HCT116 (cell line): ENCODE data around the gene AFP. TPM values are rescaled to one million over a fixed set of nuclear protein-coding genes. Genes with fewer than 3 reads are reported as not detected.

ENCODE experiments used
- ATAC-seq: fragments of 200-7000 bp; cut with Tn5 transposase; 2 replicates; pipeline ENCODE4 v1.9.1; 2020; ENCODE audit warnings: mild to moderate bottlenecking, moderate library complexity
- BruUV-seq: library from RNA; stranded (reverse); fragments of 400-500 nt; replicated peaks from 2 replicates; lab custom pipeline; 2021; lab: Mats Ljungman, UMichigan
- CTCF ChIA-PET: fragments of 300-600 bp; sonication (Branson Sonifier 250); formaldehyde crosslinking; loops from one replicate; lab custom pipeline; 2021; ENCODE audit warnings: antibody characterized with exemption; lab: Charles Lee
- POLR2A ChIA-PET: fragments of 300-600, 350-600 bp; sonication (Branson Sonifier 250); formaldehyde crosslinking; loops from one replicate; lab custom pipeline; 2021; ENCODE audit warnings: antibody characterized with exemption; lab: Charles Lee
- RAD21 ChIA-PET, 2 experiments: fragments of 300-600 bp; sonication (Branson Sonifier 250); formaldehyde crosslinking; loops; one replicate each; lab custom pipeline; 2023; ENCODE audit warnings: low total read pairs in 2 of 2; ENCODE audit not compliant: uncharacterized antibody in 2 of 2, unreplicated experiment in 2 of 2, low non-redundant PET in 1 of 2; lab: Charles Lee
- DNase-seq: peaks from one replicate; pipeline ENCODE4 v3.0.0-alpha.2; 2010; ENCODE audit warnings: low read depth, low spot score
- H2AFZ ChIP-seq: fragments of 200-600 bp; shearing (Covaris generic), sonication (generic); 2 replicates; pipeline ENCODE4 v1.6.1; 2017; ENCODE audit warnings: low read depth, mixed run types, mixed read lengths, antibody characterized with exemption, low read length; ENCODE audit not compliant: poor library complexity, severe bottlenecking
- H3K27ac ChIP-seq: 2 replicates; pipeline ENCODE4 v1.5.1; 2012; ENCODE audit warnings: low read depth, low read length
- H3K27me3 ChIP-seq: fragments of 200-600 bp; sonication (generic); 2 replicates; pipeline ENCODE4 v1.6.1; 2016; ENCODE audit warnings: mixed run types, low read length, mixed read lengths; ENCODE audit not compliant: insufficient read depth
- H3K36me3 ChIP-seq, 2 experiments: fragments of 200-500 bp in 1 of 2; fragments of 200-600 bp in 1 of 2; sonication (Bioruptor generic) in 1 of 2; sonication (generic) in 1 of 2; 2 replicates each; pipeline versions ENCODE4 v1.5.1 to v1.6.1; 2014 to 2016; ENCODE audit warnings: low read length in 2 of 2, inconsistent platforms in 1 of 2, mixed read lengths in 1 of 2, mixed run types in 1 of 2; ENCODE audit not compliant: insufficient read depth in 2 of 2, control insufficient read depth in 1 of 2
- H3K4me1 ChIP-seq, 2 experiments: fragments of 200-600 bp in 1 of 2; sonication (generic) in 1 of 2; 2 replicates each; pipeline versions ENCODE4 v1.5.1 to v1.6.1; 2012 to 2017; ENCODE audit warnings: low read length in 2 of 2, inconsistent platforms in 1 of 2, mild to moderate bottlenecking in 1 of 2, mixed read lengths in 1 of 2, mixed run types in 1 of 2, moderate library complexity in 1 of 2; ENCODE audit not compliant: insufficient read depth in 2 of 2, control insufficient read depth in 1 of 2
- H3K4me2 ChIP-seq: fragments of 200-600 bp; sonication (generic); 2 replicates; pipeline ENCODE4 v1.6.1; 2017; ENCODE audit warnings: mixed run types, low read length, mixed read lengths
- H3K4me3 ChIP-seq, 2 experiments: fragments of 200-600 bp in 1 of 2; sonication (generic) in 1 of 2; replicated peaks in 1 of 2; 2 replicates each; pipeline ENCODE4 v1.5.1; 2011 to 2016; ENCODE audit warnings: low read length in 2 of 2, control low read depth in 1 of 2, low read depth in 1 of 2, mild to moderate bottlenecking in 1 of 2, mixed read lengths in 1 of 2, mixed run types in 1 of 2
- H3K79me2 ChIP-seq: fragments of 200-600 bp; sonication (generic); 2 replicates; pipeline ENCODE4 v1.6.1; 2017; ENCODE audit warnings: mild to moderate bottlenecking, mixed run types, low read length, moderate library complexity, mixed read lengths; ENCODE audit not compliant: insufficient read depth
- H3K9ac ChIP-seq: fragments of 200-600 bp; sonication (generic); 2 replicates; pipeline ENCODE4 v1.6.1; 2016; ENCODE audit warnings: low read length, mixed read lengths
- H3K9me2 ChIP-seq: fragments of 200-600 bp; sonication (generic), shearing (Covaris generic); 2 replicates; pipeline ENCODE4 v1.6.1; 2017; ENCODE audit warnings: mixed run types, mild to moderate bottlenecking, moderate library complexity; ENCODE audit not compliant: insufficient read depth
- H3K9me3 ChIP-seq, 2 experiments: fragments of 200-500 bp in 1 of 2; fragments of 200-600 bp in 1 of 2; sonication (Bioruptor generic) in 1 of 2; sonication (generic) in 1 of 2; 2 replicates each; pipeline ENCODE4 v1.6.1; 2014 to 2017; ENCODE audit warnings: low read length in 2 of 2, mixed read lengths in 2 of 2, inconsistent platforms in 1 of 2, low read depth in 1 of 2, mild to moderate bottlenecking in 1 of 2, mixed run types in 1 of 2, moderate library complexity in 1 of 2; ENCODE audit not compliant: control insufficient read depth in 1 of 2, insufficient read depth in 1 of 2
- H4K20me1 ChIP-seq: fragments of 200-600 bp; sonication (generic), shearing (Covaris generic); 2 replicates; pipeline ENCODE4 v1.6.1; 2017; ENCODE audit warnings: mixed run types, mild to moderate bottlenecking, moderate library complexity; ENCODE audit not compliant: insufficient read depth
- ATF3 ChIP-seq: IDR thresholded peaks from 2 replicates; pipeline ENCODE4 v1.6.1; 2012
- CBX3 ChIP-seq: IDR thresholded peaks from 2 replicates; pipeline ENCODE4 v1.6.1; 2012; ENCODE audit warnings: low read depth
- CEBPB ChIP-seq: IDR thresholded peaks from 2 replicates; pipeline ENCODE4 v1.6.1; 2012; ENCODE audit warnings: low read depth
- CTCF ChIP-seq, 3 experiments: fragments of 200-600 bp in 1 of 3; sonication (generic) in 1 of 3; IDR thresholded peaks in 2 of 3; conservative IDR thresholded peaks in 1 of 3; 2 replicates each; pipeline ENCODE4 v1.5.1; 2012 to 2017; ENCODE audit warnings: low read depth in 2 of 3, low read length in 2 of 3, antibody characterized with exemption in 1 of 3, borderline replicate concordance in 1 of 3, control low read depth in 1 of 3, mild to moderate bottlenecking in 1 of 3, mixed read lengths in 1 of 3, mixed run types in 1 of 3, moderate library complexity in 1 of 3; ENCODE audit not compliant: insufficient read depth in 1 of 3
- EGR1 ChIP-seq: IDR thresholded peaks from 2 replicates; pipeline ENCODE4 v1.6.1; 2012; ENCODE audit warnings: low read depth
- ELF1 ChIP-seq: IDR thresholded peaks from 2 replicates; pipeline ENCODE4 v1.6.1; 2012; ENCODE audit warnings: low read depth, borderline replicate concordance
- EZH2 ChIP-seq: fragments of 200-600 bp; sonication (generic); IDR thresholded peaks from 2 replicates; pipeline ENCODE4 v1.6.1; 2017; ENCODE audit warnings: antibody characterized with exemption, mixed run types
- EZH2phosphoT487 ChIP-seq: fragments of 200-600 bp; IDR thresholded peaks from 2 replicates; pipeline ENCODE4 v1.6.1; 2018; ENCODE audit warnings: antibody characterized with exemption, borderline replicate concordance
- FOSL1 ChIP-seq: IDR thresholded peaks from 2 replicates; pipeline ENCODE4 v1.6.1; 2012; ENCODE audit warnings: low read depth
- JUND ChIP-seq: IDR thresholded peaks from 2 replicates; pipeline ENCODE4 v1.6.1; 2012
- MAX ChIP-seq: IDR thresholded peaks from 2 replicates; pipeline ENCODE4 v1.6.1; 2012
- POLR2A ChIP-seq: IDR thresholded peaks from 2 replicates; pipeline ENCODE4 v1.7.0; 2011; ENCODE audit warnings: borderline replicate concordance; ENCODE audit not compliant: insufficient read depth, insufficient read length; ENCODE audit errors: extremely low read depth
- RAD21 ChIP-seq: IDR thresholded peaks from 2 replicates; pipeline ENCODE4 v1.6.1; 2012; ENCODE audit warnings: low read depth, mild to moderate bottlenecking
- SIN3A ChIP-seq: IDR thresholded peaks from 2 replicates; pipeline ENCODE4 v1.6.1; 2012; ENCODE audit warnings: low read depth
- SP1 ChIP-seq: IDR thresholded peaks from 2 replicates; pipeline ENCODE4 v1.6.1; 2012; ENCODE audit warnings: low read depth
- SRF ChIP-seq: IDR thresholded peaks from 2 replicates; pipeline ENCODE4 v1.6.1; 2012; ENCODE audit warnings: low read depth
- TCF7L2 ChIP-seq: IDR thresholded peaks from 2 replicates; pipeline ENCODE4 v1.7.0; 2011; ENCODE audit warnings: borderline replicate concordance, inconsistent platforms; ENCODE audit not compliant: insufficient read depth, insufficient read length; ENCODE audit errors: extremely low read depth
- YY1 ChIP-seq: IDR thresholded peaks from 2 replicates; pipeline ENCODE4 v1.6.1; 2011; ENCODE audit warnings: low read length, low read depth, moderate library complexity, mild to moderate bottlenecking; ENCODE audit not compliant: insufficient replicate concordance; ENCODE audit errors: extremely low read depth
- ZBTB33 ChIP-seq: IDR thresholded peaks from 2 replicates; pipeline ENCODE4 v1.6.1; 2011; ENCODE audit warnings: mild to moderate bottlenecking, low read length, moderate library complexity; ENCODE audit not compliant: insufficient replicate concordance; ENCODE audit errors: extremely low read depth
- ZFX ChIP-seq: fragments of 450-650 bp; IDR thresholded peaks from 2 replicates; pipeline ENCODE4 v1.6.1; 2017
- ZNF274 ChIP-seq: fragments of 200-500 bp; sonication (Bioruptor generic); IDR thresholded peaks from 2 replicates; pipeline ENCODE4 v1.6.1; 2014; ENCODE audit warnings: mild to moderate bottlenecking, low read depth, low read length, inconsistent platforms
- intact Hi-C: fragments of 100-400 bp; cut with micrococcal nuclease; formaldehyde crosslinking; loops from 2 replicates; pipeline ENCODE4 v1.10.0; 2022
- total RNA-seq: library from RNA; stranded (reverse); gene quantifications from one replicate; pipeline ENCODE4 v1.2.1, GENCODE V29; 2021; ENCODE audit not compliant: unreplicated experiment

AFP gene
- total RNA-seq, 1 experiment from 2014 or later, result 1.6 TPM

GRCh38 chr4:73499996-73500765, 64.2 kb downstream of the AFP start (continued):
- TF ChIP-seq POLR2A, result no peak
- TF ChIP-seq CEBPB, result no peak
- no peak for TF ChIP-seq ZNF274
- no peak for TF ChIP-seq EZH2phosphoT487
- TF ChIP-seq, all 23 proteins: peak for 0

GRCh38 chr4:73501664-73502265, 65.7 kb downstream of the AFP start:
- POLR2A ChIA-PET, result no interaction called here
- RAD21 ChIA-PET, result no interaction called here
- no peak overlapping the region for H3K27ac ChIP-seq
- no peaks in the 10 kb centered on the region for H3K79me2 ChIP-seq
- H3K9me2 ChIP-seq, result no peaks in the 10 kb centered on the region
- no TSS peak for BruUV-seq
- TF ChIP-seq YY1 (no peak), ELF1 (no peak), SRF (no peak), FOSL1 (no peak), ATF3 (no peak), MAX (no peak), CBX3 (no peak), ZNF274 (no peak), POLR2A (no peak), ZFX (no peak), TCF7L2 (no peak), EZH2 (no peak), CTCF (IDR thresholded peaks at IDR 0.05 in 2 of 3, conservative IDR thresholded peaks at IDR 0.05 in 1 of 3; ENCODE audit: borderline replicate concordance in 1 of 3, insufficient read depth in 1 of 3, low read depth in 2 of 3, low read length in 2 of 3) (no peak), ZBTB33 (no peak), SP1 (no peak), JUND (no peak), SIN3A (no peak), EGR1 (no peak), RAD21 (no peak)
- ATAC-seq (no peak), DNase-seq (no peak)
- no peaks in the 10 kb centered on the region for H3K36me3 ChIP-seq
- no peaks in the 10 kb centered on the region for H3K4me1 ChIP-seq
- no peak overlapping the region for H2AFZ ChIP-seq
- H3K4me2 ChIP-seq, result no peak overlapping the region
- intact Hi-C loops, result no loop called here
- no peaks in the 10 kb centered on the region for H4K20me1 ChIP-seq
- H3K4me3 ChIP-seq, result no peak overlapping the region
- CTCF ChIA-PET, result no interaction called here
- H3K27me3 ChIP-seq, result no peaks in the 10 kb centered on the region
- no peaks in the 10 kb centered on the region for H3K9me3 ChIP-seq
- H3K9ac ChIP-seq, result no peak overlapping the region
